ENCODE data around the gene CCDC43.

GRCh38 chr17:44677136-44677535, 12.4 kb downstream of the CCDC43 start:
- TF ChIP-seq RAD21 (IDR thresholded peaks at IDR 0.05; ENCODE audit: low read depth) (no peak), YY1 (IDR thresholded peaks at IDR 0.05; ENCODE audit: low read depth) (no peak), TAF1 (IDR thresholded peaks at IDR 0.05; ENCODE audit: low read depth) (no peak), FOXM1 (IDR thresholded peaks at IDR 0.05; ENCODE audit: borderline replicate concordance, low read depth) (no peak), CEBPB (IDR thresholded peaks at IDR 0.05) (no peak), MAX (IDR thresholded peaks at IDR 0.05) (no peak), EP300 (IDR thresholded peaks at IDR 0.05; ENCODE audit: borderline replicate concordance) (no peak), REST (IDR thresholded peaks at IDR 0.05; ENCODE audit: low read depth) (no peak), ZBTB7A (IDR thresholded peaks at IDR 0.05; ENCODE audit: low read depth) (no peak), TEAD4 (IDR thresholded peaks at IDR 0.05) (no peak), EGR1 (IDR thresholded peaks at IDR 0.05) (no peak), USF1 (IDR thresholded peaks at IDR 0.05) (no peak), NFIC (IDR thresholded peaks at IDR 0.05) (no peak), CREB1 (IDR thresholded peaks at IDR 0.05; ENCODE audit: low read depth) (no peak)

Data from Ishikawa (cell line).